ENCODE results near the gene BMP7.
"Not testable (repeated sequence)": the region's sequence is repeated elsewhere in the genome, so short reads cannot be mapped to it uniquely, and the experiment has no call there.

Gene BMP7

DNA sequence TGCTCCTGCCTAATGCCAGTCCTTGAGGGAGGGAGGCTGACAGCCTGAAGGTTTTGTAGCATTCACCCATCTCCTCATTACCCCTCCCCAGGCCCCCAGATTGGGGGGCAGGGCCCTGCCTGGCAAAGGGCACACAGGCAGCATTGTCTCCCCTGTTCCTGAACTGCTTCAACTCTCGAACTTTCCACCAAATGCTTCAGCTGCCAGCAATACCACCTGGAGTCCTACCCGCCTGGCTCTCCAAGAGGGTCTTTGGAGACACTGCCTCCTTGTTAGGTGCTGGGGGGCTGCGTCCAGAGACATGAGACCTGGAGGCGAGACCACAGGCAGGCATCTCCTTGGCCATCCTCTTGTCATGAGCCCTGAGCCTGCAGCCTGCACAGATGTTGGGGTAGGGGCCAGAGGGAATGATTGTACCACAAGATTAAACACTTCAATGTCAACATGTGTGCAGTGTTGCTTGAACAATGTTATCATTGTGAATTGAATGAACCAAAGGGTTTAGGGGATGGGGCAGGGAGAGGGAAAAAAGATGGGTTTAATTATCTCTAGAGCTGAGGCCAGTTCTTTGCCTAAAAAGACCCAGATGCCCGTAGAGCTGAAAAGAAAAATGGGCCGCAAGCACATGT is 25.0 kb downstream of the BMP7 start:
- no peak for DNase-seq (ENCODE audit: low read depth)
- H3K4me3 ChIP-seq (ENCODE audit: low read depth, low read length): no peak overlapping the region
- no peak for TF ChIP-seq CTCF (IDR thresholded peaks at IDR 0.05; ENCODE audit: low read depth, low read length, missing control alignments)
- in situ Hi-C loops (cut with HindIII; ENCODE audit: low sequenced_read_pairs): no loop called here

DNA sequence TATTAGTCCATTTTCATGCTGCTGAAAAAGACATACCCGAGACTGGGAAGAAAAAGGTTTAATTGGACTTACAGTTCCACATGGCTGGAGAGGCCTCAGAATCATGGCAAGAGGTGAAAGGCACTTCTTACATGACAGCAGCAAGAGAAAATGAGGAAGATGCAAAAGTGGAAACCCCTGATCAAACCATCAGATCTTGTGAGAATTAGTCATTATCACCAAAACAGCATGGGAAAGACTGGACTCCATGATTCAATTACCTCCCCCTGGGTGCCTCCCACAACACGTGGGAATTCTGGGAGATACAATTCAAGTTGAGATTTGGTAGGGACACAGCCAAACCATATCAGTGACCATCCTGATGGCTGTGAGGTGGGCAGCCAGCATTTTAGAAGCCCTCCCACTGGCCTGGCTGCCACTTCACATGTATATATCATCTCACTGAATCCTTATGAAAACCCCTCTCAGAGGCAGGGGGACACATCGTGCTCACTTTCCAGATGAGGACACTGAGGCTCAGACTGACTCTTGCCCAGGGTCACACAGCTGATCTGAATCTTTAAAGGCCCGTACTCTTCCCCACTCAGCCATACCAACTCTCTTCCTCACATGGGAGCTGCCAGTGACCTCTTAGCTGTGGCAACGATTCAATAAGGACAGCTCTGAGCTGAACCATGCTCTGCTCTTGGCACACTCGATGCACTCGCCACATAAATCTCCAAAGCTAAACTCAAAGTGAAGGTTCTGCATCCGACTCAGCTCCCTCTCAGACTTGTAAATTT is 25.7 kb downstream of the BMP7 start:
- TF ChIP-seq CTCF (IDR thresholded peaks at IDR 0.05; ENCODE audit: low read depth, low read length, missing control alignments): no peak
- in situ Hi-C loops (cut with HindIII; ENCODE audit: low sequenced_read_pairs): no loop called here
- no peak overlapping the region for H3K4me3 ChIP-seq (ENCODE audit: low read depth, low read length)
- no peak for DNase-seq (ENCODE audit: low read depth)

- in situ Hi-C loops (cut with HindIII; ENCODE audit: low sequenced_read_pairs); DNase-seq (ENCODE audit: low read depth); H3K4me3 ChIP-seq (ENCODE audit: low read depth, low read length): not testable (repeated sequence)
Measured at GRCh38 chr20:57239725-57240124, 26.7 kb downstream of the BMP7 start.

DNA sequence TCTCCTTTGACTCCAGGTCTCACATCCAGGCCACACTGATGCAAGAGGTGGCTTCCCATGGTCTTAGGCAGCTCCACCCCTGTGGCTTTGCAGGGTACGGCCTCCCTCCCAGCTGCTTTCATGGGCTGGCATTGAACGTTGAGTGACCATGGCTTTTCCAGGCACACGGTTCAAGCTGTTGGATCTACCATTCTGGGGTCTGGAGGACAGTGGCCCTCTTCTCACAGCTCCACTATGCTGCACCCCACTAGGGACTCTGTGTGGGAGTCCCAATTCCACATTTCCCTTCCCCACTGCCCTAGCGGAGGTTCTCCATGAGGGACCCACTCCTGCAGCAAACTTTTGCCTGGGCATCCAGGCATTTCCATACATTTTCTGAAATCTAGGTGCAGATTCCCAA is 27.1 kb downstream of the BMP7 start:
- in situ Hi-C loops (cut with HindIII; ENCODE audit: low sequenced_read_pairs); H3K4me3 ChIP-seq (ENCODE audit: low read depth, low read length); DNase-seq (ENCODE audit: low read depth): not testable (repeated sequence)

- DNase-seq (ENCODE audit: low read depth): no peak
- in situ Hi-C loops (cut with HindIII; ENCODE audit: low sequenced_read_pairs): no loop called here
- TF ChIP-seq CTCF (IDR thresholded peaks at IDR 0.05; ENCODE audit: low read depth, low read length, missing control alignments): no peak
- H3K4me3 ChIP-seq (ENCODE audit: low read depth, low read length): no peak overlapping the region
Measured at GRCh38 chr20:57238089-57238488, 28.4 kb downstream of the BMP7 start.

DNA sequence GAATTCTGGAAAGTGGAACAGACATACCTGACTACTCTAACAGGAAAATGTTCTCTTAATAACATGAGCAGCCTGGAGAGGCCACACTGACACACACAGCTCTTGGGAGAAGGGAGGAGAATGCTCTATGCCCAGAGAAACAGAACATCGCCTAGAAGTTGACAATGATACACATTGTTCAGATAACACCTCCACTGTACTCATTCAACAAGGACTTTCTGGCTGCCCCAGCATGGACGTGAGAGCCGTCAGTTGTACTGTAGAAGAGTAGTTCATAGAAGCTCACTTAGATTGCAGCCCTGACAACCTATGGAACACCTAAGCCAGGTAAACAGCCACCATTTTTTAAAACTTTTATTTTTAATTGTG is 28.9 kb downstream of the BMP7 start:
- in situ Hi-C loops (cut with HindIII; ENCODE audit: low sequenced_read_pairs): no loop called here
- H3K4me3 ChIP-seq (ENCODE audit: low read depth, low read length): no peak overlapping the region
- DNase-seq (ENCODE audit: low read depth): no peak
- TF ChIP-seq CTCF (IDR thresholded peaks at IDR 0.05; ENCODE audit: low read depth, low read length, missing control alignments): no peak

GRCh38 chr20:57236813-57237584 is 29.4 kb downstream of the BMP7 start:
- no peak for TF ChIP-seq CTCF (IDR thresholded peaks at IDR 0.05; ENCODE audit: low read depth, low read length, missing control alignments)
- DNase-seq (ENCODE audit: low read depth): no peak
- in situ Hi-C loops (cut with HindIII; ENCODE audit: low sequenced_read_pairs): no loop called here
- H3K4me3 ChIP-seq (ENCODE audit: low read depth, low read length): no peak overlapping the region
